ENCODE data around the gene MATCAP1. TPM values are rescaled to one million over a fixed set of nuclear protein-coding genes. Genes with fewer than 3 reads are reported as not detected.

Gene MATCAP1
- total and polyA plus RNA-seq, 2 of the 8 experiments (the other 6 are each of a cell fraction or from before 2014, with no cell fraction given): 22.9 to 27.5 TPM

- TF ChIP-seq CHD2 (IDR thresholded peaks at IDR 0.05; ENCODE audit: low read length): no peak
- TF ChIP-seq EZH2 (IDR thresholded peaks at IDR 0.05; ENCODE audit: low read depth, low read length, severe bottlenecking): no peak
- no peak for TF ChIP-seq TEAD4 (IDR thresholded peaks at IDR 0.05; ENCODE audit: low read depth, low read length)
- TF ChIP-seq POLR2A (IDR thresholded peaks at IDR 0.05; ENCODE audit: control extremely low read depth in 1 of 2, low read depth in 2 of 2, low read length in 2 of 2): no peak
These were observed 46.2 kb downstream of the MATCAP1 start (continued) for GRCh38 chr16:67137605-67138004.
